ENCODE measurements around the gene AADAC.
A peak's percentile ranks its signal among the peaks of the same experiment; 100 is the strongest.

GRCh38 chr3:151873398-151873797 lies 59.5 kb downstream of the AADAC start, which contains the start of gene SUCNR1:
- TF ChIP-seq CTCF (IDR thresholded peaks at IDR 0.05) (no peak), POLR2A (IDR thresholded peaks at IDR 0.05) (peak in 1 of 2 donors; percentile 19)
